GM12801 (cell line): ENCODE measurements around the gene CDKN2B-AS1.

Source experiments
- TF ChIP-seq, protein P1 (sequence below): IDR thresholded peaks from one replicate; pipeline ENCODE4 v1.5.1; 2011; ENCODE audit warnings: control low read depth; ENCODE audit not compliant: insufficient read length; ENCODE audit errors: extremely low read depth

The CDKN2B-AS1 gene

DNA sequence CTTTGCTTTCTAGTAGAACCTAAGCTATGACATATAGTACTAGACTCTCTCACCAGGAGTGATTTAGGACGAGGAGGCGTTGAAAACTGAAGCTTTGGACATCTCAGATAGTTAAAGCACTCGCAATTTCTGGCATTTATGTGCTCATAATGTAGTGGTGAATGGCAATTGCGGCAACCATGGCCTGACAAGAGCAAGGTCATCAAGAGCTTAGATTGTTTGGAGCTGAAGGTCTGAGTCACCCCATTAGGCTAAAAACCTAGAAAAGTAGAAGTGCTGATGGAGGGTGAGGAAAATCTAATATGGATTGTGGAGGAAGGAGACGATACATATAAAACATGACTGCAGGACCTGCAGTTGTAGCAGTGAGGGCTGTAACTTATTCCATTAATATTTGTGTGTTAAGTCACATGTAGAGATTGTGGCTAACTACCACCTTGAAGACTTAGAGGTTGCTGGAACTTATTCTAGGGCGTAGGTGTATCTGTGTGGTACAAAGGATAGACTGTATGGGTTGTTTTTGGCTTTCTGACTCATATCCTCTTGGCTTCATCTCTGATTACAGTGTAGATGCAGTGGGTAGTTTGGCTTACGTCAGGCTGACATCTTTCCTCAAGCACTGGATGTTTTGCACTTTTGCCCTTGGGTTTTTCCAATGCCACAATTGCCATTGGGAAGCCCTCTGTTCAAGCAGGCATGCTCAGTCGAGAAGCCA, 153.4 kb downstream of the CDKN2B-AS1 start:
- TF ChIP-seq, protein P1, sequence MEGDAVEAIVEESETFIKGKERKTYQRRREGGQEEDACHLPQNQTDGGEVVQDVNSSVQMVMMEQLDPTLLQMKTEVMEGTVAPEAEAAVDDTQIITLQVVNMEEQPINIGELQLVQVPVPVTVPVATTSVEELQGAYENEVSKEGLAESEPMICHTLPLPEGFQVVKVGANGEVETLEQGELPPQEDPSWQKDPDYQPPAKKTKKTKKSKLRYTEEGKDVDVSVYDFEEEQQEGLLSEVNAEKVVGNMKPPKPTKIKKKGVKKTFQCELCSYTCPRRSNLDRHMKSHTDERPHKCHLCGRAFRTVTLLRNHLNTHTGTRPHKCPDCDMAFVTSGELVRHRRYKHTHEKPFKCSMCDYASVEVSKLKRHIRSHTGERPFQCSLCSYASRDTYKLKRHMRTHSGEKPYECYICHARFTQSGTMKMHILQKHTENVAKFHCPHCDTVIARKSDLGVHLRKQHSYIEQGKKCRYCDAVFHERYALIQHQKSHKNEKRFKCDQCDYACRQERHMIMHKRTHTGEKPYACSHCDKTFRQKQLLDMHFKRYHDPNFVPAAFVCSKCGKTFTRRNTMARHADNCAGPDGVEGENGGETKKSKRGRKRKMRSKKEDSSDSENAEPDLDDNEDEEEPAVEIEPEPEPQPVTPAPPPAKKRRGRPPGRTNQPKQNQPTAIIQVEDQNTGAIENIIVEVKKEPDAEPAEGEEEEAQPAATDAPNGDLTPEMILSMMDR = no peak

GRCh38 chr9:22148528-22148875, 153.9 kb downstream of the CDKN2B-AS1 start:
- TF ChIP-seq, protein P1 = no peak

DNA sequence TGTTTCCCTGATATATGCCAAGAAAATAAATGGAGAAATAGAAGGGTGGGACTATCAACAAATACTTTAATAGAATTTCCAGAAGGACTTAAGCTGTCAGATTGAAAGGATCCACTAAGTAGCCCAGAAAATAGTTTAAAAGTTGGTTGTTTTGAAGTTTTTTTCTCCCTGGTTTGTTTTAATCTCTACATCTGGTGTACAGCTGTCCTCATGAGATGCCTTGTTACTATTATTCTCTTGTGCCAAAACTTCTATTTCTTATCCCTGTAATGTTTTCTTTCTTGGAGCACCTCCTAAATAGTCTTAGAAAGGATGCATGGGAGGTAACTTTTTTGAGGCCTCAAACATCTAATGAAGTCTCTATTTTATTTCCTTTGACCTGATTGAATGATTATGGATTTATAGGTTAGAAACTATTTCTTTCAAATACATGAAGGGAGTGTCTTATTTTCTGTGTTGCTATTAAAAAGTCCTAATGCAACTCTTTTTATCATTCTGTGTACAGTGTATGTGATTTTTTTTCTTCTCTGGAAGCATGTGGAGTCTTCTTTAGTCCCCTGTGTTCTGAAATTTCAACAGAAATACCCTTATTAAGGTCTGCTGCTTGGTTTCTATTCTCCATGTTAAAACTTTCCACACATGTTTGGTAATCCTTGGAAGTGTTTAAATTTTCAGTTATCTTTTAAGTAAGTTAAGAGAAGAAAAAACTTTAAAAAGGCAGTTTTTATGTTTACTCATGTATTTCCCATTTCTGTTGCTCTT, 154.5 kb downstream of the CDKN2B-AS1 start:
- TF ChIP-seq, protein P1 = no peak

GRCh38 chr9:22154064-22154463, 159.5 kb downstream of the CDKN2B-AS1 start:
- TF ChIP-seq, protein P1 = no peak

DNA sequence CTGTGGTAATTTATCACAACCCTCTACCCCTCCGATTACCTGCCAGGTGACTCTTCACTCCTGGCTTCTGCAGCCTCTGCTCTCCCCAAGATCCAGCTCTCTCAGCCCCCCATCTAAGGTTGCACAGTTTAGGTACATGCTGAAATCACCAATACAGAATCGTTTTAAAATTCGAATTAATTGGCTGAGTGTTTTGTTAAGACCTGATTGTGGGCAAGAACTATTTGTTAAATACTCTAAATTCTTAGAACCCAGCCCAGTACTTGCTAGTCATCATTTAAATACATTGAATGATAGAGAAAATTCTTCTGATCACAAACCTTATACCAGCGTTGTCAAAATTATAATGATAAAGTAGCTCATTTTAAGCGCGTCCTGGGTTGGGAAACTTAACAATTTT, 162.0 kb downstream of the CDKN2B-AS1 start:
- TF ChIP-seq, protein P1 = no peak

DNA sequence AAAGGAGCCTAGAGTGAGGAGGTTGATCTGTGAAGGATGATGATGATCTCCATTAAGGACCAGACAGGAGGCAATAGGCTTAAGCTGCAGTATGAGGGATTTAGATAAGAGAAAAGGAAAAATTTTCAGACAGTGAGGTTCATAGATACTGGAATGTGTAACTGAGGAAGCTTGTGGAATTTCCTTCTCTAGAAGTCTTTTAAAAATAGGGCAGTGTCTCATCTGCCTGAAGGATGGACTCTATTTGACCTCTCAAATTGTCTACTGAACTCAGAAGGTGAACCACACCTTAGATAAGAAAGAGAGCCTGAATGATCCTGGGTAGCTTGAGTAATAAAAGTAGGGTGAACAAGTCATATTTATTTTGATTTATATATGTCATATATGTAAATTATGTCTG, 162.7 kb downstream of the CDKN2B-AS1 start:
- TF ChIP-seq, protein P1 = no peak

- TF ChIP-seq, protein P1 = no peak
Observed at GRCh38 chr9:22157828-22158227, 163.2 kb downstream of the CDKN2B-AS1 start.
